Spleen (tissue), 11 donors: ENCODE measurements around the gene CNOT3. TPM values are rescaled to one million over a fixed set of nuclear protein-coding genes. Genes with fewer than 3 reads are reported as not detected.

Experiments
- DNase-seq: peaks from one replicate; pipeline ENCODE4 v3.0.0-alpha.2; 2020
- H3K27ac ChIP-seq, 8 donors: fragments of 200-600 bp; sonication (generic) in 7 of 8; 1 replicate in 4 of 8; 2 replicates in 4 of 8; pipeline versions ENCODE4 v1.5.0 to v1.8.0; 2016 to 2021; ENCODE audit warnings: inconsistent platforms in 4 of 8, mild to moderate bottlenecking in 4 of 8, moderate library complexity in 1 of 8
- H3K27me3 ChIP-seq, 7 donors: fragments of 200-600 bp; sonication (generic) in 6 of 7; replicated peaks in 1 of 7; 1 replicate in 4 of 7; 2 replicates in 3 of 7; pipeline versions ENCODE4 v1.5.0 to v1.8.0; 2016 to 2021; ENCODE audit warnings: inconsistent platforms in 3 of 7, mild to moderate bottlenecking in 1 of 7
- H3K36me3 ChIP-seq, 6 donors: fragments of 200-600 bp; sonication (generic) in 5 of 6; 1 replicate in 4 of 6; 2 replicates in 2 of 6; pipeline versions ENCODE4 v1.5.0 to v1.8.0; 2016 to 2021; ENCODE audit warnings: inconsistent platforms in 2 of 6
- H3K4me1 ChIP-seq, 6 donors: fragments of 200-600 bp; sonication (generic) in 5 of 6; 1 replicate in 3 of 6; 2 replicates in 3 of 6; pipeline versions ENCODE4 v1.5.0 to v1.8.0; 2016 to 2021; ENCODE audit warnings: inconsistent platforms in 3 of 6
- H3K4me3 ChIP-seq, 8 donors: fragments of 200-600 bp; sonication (generic) in 7 of 8; 1 replicate in 4 of 8; 2 replicates in 4 of 8; pipeline versions ENCODE4 v1.5.0 to v1.8.0; 2016 to 2021; ENCODE audit warnings: inconsistent platforms in 4 of 8, mild to moderate bottlenecking in 4 of 8, moderate library complexity in 2 of 8
- H3K9me3 ChIP-seq, 8 donors: fragments of 200-600 bp; sonication (generic) in 7 of 8; 1 replicate in 4 of 8; 2 replicates in 4 of 8; pipeline versions ENCODE4 v1.5.0 to v1.8.0; 2016 to 2021; ENCODE audit warnings: inconsistent platforms in 4 of 8
- POLR2A ChIP-seq, 3 donors: fragments of 450-650 bp; IDR thresholded peaks; one replicate each; pipeline ENCODE4 v1.5.1; 2017; ENCODE audit warnings: antibody characterized with exemption in 3 of 3, mild to moderate bottlenecking in 1 of 3
- POLR2AphosphoS5 ChIP-seq, 3 donors: sonication (generic); formaldehyde crosslinking; IDR thresholded peaks; one replicate each; pipeline ENCODE4 v1.5.1; 2017; ENCODE audit warnings: antibody characterized with exemption in 3 of 3
- WGBS, 5 donors: extraction: QIAGEN DNeasy Blood & Tissue Kit in 3 of 5; methylation state at CpG; one replicate each; pipeline versions ENCODE4 v1.1.5 to v1.1.7; 2013 to 2018; 5-methylcytosine and 5-hydroxymethylcytosine counted together
- intact Hi-C: fragments of 100-400 bp; cut with DNase I; formaldehyde crosslinking; loops from one replicate; pipeline ENCODE4 v1.15.0; 2023; ENCODE audit warnings: low total_unique reads
- polyA plus RNA-seq, 3 donors: library from polyadenylated mRNA; stranded (reverse); fragments of 200-250 nt; gene quantifications; one replicate each; pipeline ENCODE4 v1.2.1, GENCODE V29; 2013
- total RNA-seq, 7 donors: library from RNA; depleted of rRNA in 3 of 7; stranded (reverse); fragments of >200 nt in 3 of 7; fragmentation: NEBNext Ultra II Directional in 4 of 7; extraction: Animal tissue kit (Norgen Biotek cat#: 25700) in 4 of 7; gene quantifications; one replicate each; pipeline versions ENCODE4 v1.1.0 to v1.2.1, GENCODE V29; 2016 to 2021
- TF ChIP-seq, protein P1 (sequence below), 11 experiments: fragments of 200-600 bp in 7 of 11; fragments of 450-650 bp in 4 of 11; sonication (generic) in 4 of 11; IDR thresholded peaks in 8 of 11; conservative IDR thresholded peaks in 3 of 11; 1 replicate in 7 of 11; 2 replicates in 4 of 11; pipeline versions ENCODE4 v1.4.0 to v1.8.0; 2016 to 2021; ENCODE audit warnings: antibody characterized with exemption in 11 of 11, inconsistent platforms in 4 of 11, mild to moderate bottlenecking in 1 of 11
- donor health status: healthy with polysubstance abuse.
- donor health status: DM: no; HTN: no; CAD: no; lungs with moderate emphysema.
- donor health status: DM: no; HTN: no; CAD: no.
- donor health status: Bipolar disorder and iron deficiency.
- donor health status: healthy.
- donor health status: DM: no; HTN: no; CAD: no.
- donor health status: DM: yes; HTN: yes; CAD: no.

CNOT3 gene
- total and polyA plus RNA-seq, 10 donors = 17.7 to 56.1 (median 42.8) TPM

DNA sequence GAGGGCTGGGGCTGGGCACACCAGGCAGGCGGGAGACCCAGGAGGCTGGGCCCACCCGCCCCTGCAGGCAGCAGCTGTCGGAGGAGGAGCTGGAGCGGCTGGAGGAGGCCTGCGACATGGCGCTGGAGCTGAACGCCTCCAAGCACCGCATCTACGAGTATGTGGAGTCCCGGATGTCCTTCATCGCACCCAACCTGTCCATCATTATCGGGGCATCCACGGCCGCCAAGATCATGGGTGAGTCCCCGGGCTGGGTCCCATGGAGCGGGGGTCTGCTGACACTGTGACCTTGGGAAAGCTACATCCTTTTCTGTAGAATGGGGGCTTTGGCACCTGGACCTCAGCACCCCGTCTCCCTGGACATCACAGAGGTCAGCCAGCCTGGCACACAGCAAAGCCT is 13.9 kb upstream of the CNOT3 start:
- Histone ChIP-seq H3K27ac (no peak overlapping the region), H3K36me3 (peaks cover 1 to 100% (median 93%) of the 10 kb centered on the region in 6 donors), H3K27me3 (no peaks in the 10 kb centered on the region), H3K4me3 (no peak overlapping the region), H3K9me3 (no peaks in the 10 kb centered on the region), H3K4me1 (no peaks in the 10 kb centered on the region)
- TF ChIP-seq POLR2A (IDR thresholded peaks at IDR 0.05) = no peak
- TF ChIP-seq, protein P1, sequence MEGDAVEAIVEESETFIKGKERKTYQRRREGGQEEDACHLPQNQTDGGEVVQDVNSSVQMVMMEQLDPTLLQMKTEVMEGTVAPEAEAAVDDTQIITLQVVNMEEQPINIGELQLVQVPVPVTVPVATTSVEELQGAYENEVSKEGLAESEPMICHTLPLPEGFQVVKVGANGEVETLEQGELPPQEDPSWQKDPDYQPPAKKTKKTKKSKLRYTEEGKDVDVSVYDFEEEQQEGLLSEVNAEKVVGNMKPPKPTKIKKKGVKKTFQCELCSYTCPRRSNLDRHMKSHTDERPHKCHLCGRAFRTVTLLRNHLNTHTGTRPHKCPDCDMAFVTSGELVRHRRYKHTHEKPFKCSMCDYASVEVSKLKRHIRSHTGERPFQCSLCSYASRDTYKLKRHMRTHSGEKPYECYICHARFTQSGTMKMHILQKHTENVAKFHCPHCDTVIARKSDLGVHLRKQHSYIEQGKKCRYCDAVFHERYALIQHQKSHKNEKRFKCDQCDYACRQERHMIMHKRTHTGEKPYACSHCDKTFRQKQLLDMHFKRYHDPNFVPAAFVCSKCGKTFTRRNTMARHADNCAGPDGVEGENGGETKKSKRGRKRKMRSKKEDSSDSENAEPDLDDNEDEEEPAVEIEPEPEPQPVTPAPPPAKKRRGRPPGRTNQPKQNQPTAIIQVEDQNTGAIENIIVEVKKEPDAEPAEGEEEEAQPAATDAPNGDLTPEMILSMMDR (IDR thresholded peaks at IDR 0.05 in 8 of 11, conservative IDR thresholded peaks at IDR 0.05 in 3 of 11) = no peak
- intact Hi-C loops = no loop called here
- no peak for DNase-seq
- WGBS, 5 donors = 60 to 100% (median 96%) methylated on average over 1 to 17 of the region's 17 CpGs

GRCh38 chr19:54124393-54124792 is 13.2 kb upstream of the CNOT3 start:
- H3K9me3 ChIP-seq = no peaks in the 10 kb centered on the region
- TF ChIP-seq POLR2AphosphoS5 (IDR thresholded peaks at IDR 0.05) (no peak), POLR2A (IDR thresholded peaks at IDR 0.05) (no peak)
- TF ChIP-seq, protein P1 (IDR thresholded peaks at IDR 0.05 in 8 of 11, conservative IDR thresholded peaks at IDR 0.05 in 3 of 11) = no peak
- intact Hi-C loops = no loop called here
- H3K27ac ChIP-seq = no peak overlapping the region
- no peaks in the 10 kb centered on the region for H3K4me1 ChIP-seq
- no peak overlapping the region for H3K4me3 ChIP-seq
- DNase-seq = no peak
- H3K36me3 ChIP-seq = peaks cover 4 to 100% (median 96%) of the 10 kb centered on the region in 6 donors
- 90 to 96% (median 96%) methylated on average over 15 to 19 of the region's 19 CpGs for WGBS, 5 donors
- no peaks in the 10 kb centered on the region for H3K27me3 ChIP-seq

- Histone ChIP-seq H3K27ac (no peak overlapping the region), H3K9me3 (no peaks in the 10 kb centered on the region), H3K4me3 (no peak overlapping the region), H3K27me3 (no peaks in the 10 kb centered on the region), H3K36me3 (peaks cover 4 to 100% (median 91%) of the 10 kb centered on the region in 6 donors), H3K4me1 (no peaks in the 10 kb centered on the region)
- intact Hi-C loops = no loop called here
- no peak for DNase-seq
- 46 to 94% (median 89%) methylated on average over 2 to 9 of the region's 9 CpGs for WGBS, 5 donors
- TF ChIP-seq, protein P1 (IDR thresholded peaks at IDR 0.05 in 8 of 11, conservative IDR thresholded peaks at IDR 0.05 in 3 of 11) = no peak
- no peak for TF ChIP-seq POLR2AphosphoS5 (IDR thresholded peaks at IDR 0.05)
Observed at GRCh38 chr19:54125713-54126112, 11.8 kb upstream of the CNOT3 start.

DNA sequence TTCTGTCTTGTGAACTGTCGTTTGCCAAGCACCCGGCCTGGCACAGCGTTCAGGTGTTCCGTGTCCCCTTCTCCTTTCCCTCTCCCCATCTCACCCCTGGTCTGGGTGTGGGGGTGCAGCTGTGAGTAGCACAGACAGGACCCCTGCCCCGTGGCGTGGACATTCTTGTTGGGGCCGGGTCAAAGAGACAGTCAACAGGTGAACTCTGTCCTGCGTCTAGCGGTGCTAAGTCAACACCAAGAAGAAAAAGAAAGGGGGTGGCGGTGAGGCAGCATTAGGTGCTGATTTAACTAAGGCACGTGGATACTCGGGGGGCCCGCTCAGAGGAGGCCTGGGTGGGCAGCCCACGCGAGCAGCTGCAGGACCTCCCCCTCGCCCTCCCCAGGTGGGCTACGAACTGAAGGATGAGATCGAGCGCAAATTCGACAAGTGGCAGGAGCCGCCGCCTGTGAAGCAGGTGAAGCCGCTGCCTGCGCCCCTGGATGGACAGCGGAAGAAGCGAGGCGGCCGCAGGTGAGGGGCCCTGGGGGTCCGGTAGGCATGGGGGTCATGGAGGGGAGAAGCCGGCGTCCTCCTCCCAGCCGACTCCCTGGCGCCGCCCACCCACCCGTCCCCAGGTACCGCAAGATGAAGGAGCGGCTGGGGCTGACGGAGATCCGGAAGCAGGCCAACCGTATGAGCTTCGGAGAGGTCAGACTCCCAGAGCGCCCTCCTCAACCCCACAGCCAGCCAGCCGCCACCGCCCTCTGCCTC is 9.7 kb upstream of the CNOT3 start:
- intact Hi-C loops = no loop called here
- no peak for DNase-seq
- Histone ChIP-seq H3K9me3 (no peaks in the 10 kb centered on the region), H3K4me3 (no peak overlapping the region), H3K36me3 (peaks cover 4 to 100% (median 89%) of the 10 kb centered on the region in 6 donors), H3K27ac (no peak overlapping the region), H3K27me3 (no peaks in the 10 kb centered on the region), H3K4me1 (no peaks in the 10 kb centered on the region)
- TF ChIP-seq, protein P1 (IDR thresholded peaks at IDR 0.05 in 8 of 11, conservative IDR thresholded peaks at IDR 0.05 in 3 of 11) = no peak
- TF ChIP-seq POLR2A (IDR thresholded peaks at IDR 0.05) (no peak), POLR2AphosphoS5 (IDR thresholded peaks at IDR 0.05) (no peak)
- WGBS, 5 donors = 93 to 95% (median 94%) methylated on average over 41 to 44 of the region's 44 CpGs
